Adrenal gland (tissue), 12 donors: Measurements from ENCODE around the gene DUSP21. TPM values are rescaled to one million over a fixed set of nuclear protein-coding genes. Genes with fewer than 3 reads are reported as not detected.
A peak's percentile ranks its signal among the peaks of the same experiment; 100 is the strongest.
"Not testable (repeated sequence)": the region's sequence is repeated elsewhere in the genome, so short reads cannot be mapped to it uniquely, and the experiment has no call there.

Experiments used
- DNase-seq, 7 donors: peaks; one replicate each; pipeline ENCODE4 v3.0.0-alpha.2; 2019 to 2020
- H3K27ac ChIP-seq, 5 donors: fragments of 200-600 bp; sonication (generic) in 4 of 5; 1 replicate in 3 of 5; 2 replicates in 2 of 5; pipeline versions ENCODE4 v1.5.1 to v1.8.0; 2016 to 2020; ENCODE audit warnings: mild to moderate bottlenecking in 1 of 5
- H3K27me3 ChIP-seq: fragments of 200-600 bp; 2 replicates; pipeline ENCODE4 v1.8.0; 2021
- H3K36me3 ChIP-seq, 2 donors: fragments of 200-600 bp; replicated peaks in 1 of 2; 1 replicate in 1 of 2; 2 replicates in 1 of 2; pipeline versions ENCODE4 v1.5.1 to v1.8.0; 2018 to 2022
- H3K4me1 ChIP-seq, 2 donors: fragments of 200-600 bp; replicated peaks in 1 of 2; 1 replicate in 1 of 2; 2 replicates in 1 of 2; pipeline versions ENCODE4 v1.5.1 to v1.8.0; 2018 to 2021
- H3K4me3 ChIP-seq, 4 donors: fragments of 200-600 bp; sonication (generic) in 3 of 4; one replicate each; pipeline ENCODE4 v1.5.1; 2016 to 2018
- H3K9me3 ChIP-seq, 3 donors: fragments of 200-600 bp; sonication (generic) in 1 of 3; replicated peaks in 1 of 3; 1 replicate in 2 of 3; 2 replicates in 1 of 3; pipeline versions ENCODE4 v1.5.1 to v1.8.0; 2016 to 2021
- POLR2A ChIP-seq, 2 donors: fragments of 450-650 bp; IDR thresholded peaks; one replicate each; pipeline ENCODE4 v1.6.1; 2017; ENCODE audit warnings: antibody characterized with exemption in 2 of 2, mild to moderate bottlenecking in 2 of 2, moderate library complexity in 1 of 2
- WGBS, 4 donors: extraction: QIAGEN DNeasy Blood & Tissue Kit in 2 of 4; methylation state at CpG; one replicate each; pipeline versions ENCODE4 v1.1.5 to v1.1.7; 2013 to 2017; 5-methylcytosine and 5-hydroxymethylcytosine counted together
- intact Hi-C, 2 donors: fragments of 100-400 bp; cut with DNase I; formaldehyde crosslinking; loops; one replicate each; pipeline versions ENCODE4 v1.14.1 to v1.15.0; 2022 to 2023
- polyA plus RNA-seq, 3 donors: library from polyadenylated mRNA; stranded (reverse); fragments of 200-250 nt in 2 of 3; fragments of 350-450 nt in 1 of 3; fragmentation: Illumina TruSeq in 1 of 3; extraction: RNeasy Lipid Tissue Mini Kit (QIAGEN cat#74804) in 1 of 3; gene quantifications; one replicate each; pipeline ENCODE4 v1.2.3, GENCODE V29; 2013 to 2014
- total RNA-seq, 9 donors: library from RNA; depleted of rRNA in 4 of 9; stranded (reverse); fragments of >200 nt in 4 of 9; fragments of 120-200 nt in 1 of 9; fragmentation: NEBNext Ultra II Directional in 1 of 9; extraction: Animal tissue kit (Norgen Biotek cat#: 25700) in 1 of 9; gene quantifications; one replicate each; pipeline versions ENCODE4 v1.1.0 to v1.2.4, GENCODE V29; 2013 to 2023
- TF ChIP-seq, protein P1 (sequence below), 6 experiments: fragments of 450-650 bp in 4 of 6; fragments of 200-600 bp in 2 of 6; sonication (generic) in 1 of 6; IDR thresholded peaks; 1 replicate in 5 of 6; 2 replicates in 1 of 6; pipeline versions ENCODE4 v1.5.1 to v1.8.0; 2016 to 2021; ENCODE audit warnings: antibody characterized with exemption in 6 of 6, mild to moderate bottlenecking in 2 of 6, moderate library complexity in 1 of 6
- donor health status: healthy with polysubstance abuse.
- donor health status: Bipolar disorder and iron deficiency.
- donor health status: DM: yes; HTN: yes; CAD: no.
- donor health status: DM: no; HTN: no; CAD: no.
- donor health status: DM: no; HTN: no; CAD: no.
- donor health status: DM: yes; HTN: yes; CAD: no.

DUSP21 gene
- total and polyA plus RNA-seq, 12 donors, result not detected

DNA sequence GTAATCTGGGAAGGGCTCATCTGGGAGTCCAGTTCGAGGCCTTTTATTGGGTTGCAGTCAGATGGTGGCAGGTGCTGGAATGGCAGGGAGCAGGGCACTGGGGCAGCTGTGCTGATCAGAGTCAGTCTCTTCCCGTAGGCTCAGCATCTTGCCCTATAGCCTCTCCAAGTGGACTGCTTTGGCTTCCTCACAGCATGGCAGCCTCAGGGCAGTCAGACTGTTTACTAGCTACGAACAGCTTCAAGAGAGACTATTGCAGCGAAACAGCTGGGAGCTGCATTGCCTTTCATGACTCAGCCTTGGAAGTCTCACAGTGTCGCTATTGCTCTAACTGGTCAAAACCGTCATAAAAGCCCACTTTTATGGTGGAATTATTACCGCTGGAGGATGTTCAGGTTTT, 26.8 kb upstream of the DUSP21 start:
- Histone ChIP-seq H3K9me3 (no peaks in the 10 kb centered on the region), H3K27ac (no peak overlapping the region), H3K4me3 (no peak overlapping the region), H3K4me1 (no peaks in the 10 kb centered on the region), H3K27me3 (no peaks in the 10 kb centered on the region), H3K36me3 (no peaks in the 10 kb centered on the region)
- 70 to 91% (median 87%) methylated on average over 6 to 7 of the region's 7 CpGs for WGBS, 4 donors
- TF ChIP-seq, protein P1, sequence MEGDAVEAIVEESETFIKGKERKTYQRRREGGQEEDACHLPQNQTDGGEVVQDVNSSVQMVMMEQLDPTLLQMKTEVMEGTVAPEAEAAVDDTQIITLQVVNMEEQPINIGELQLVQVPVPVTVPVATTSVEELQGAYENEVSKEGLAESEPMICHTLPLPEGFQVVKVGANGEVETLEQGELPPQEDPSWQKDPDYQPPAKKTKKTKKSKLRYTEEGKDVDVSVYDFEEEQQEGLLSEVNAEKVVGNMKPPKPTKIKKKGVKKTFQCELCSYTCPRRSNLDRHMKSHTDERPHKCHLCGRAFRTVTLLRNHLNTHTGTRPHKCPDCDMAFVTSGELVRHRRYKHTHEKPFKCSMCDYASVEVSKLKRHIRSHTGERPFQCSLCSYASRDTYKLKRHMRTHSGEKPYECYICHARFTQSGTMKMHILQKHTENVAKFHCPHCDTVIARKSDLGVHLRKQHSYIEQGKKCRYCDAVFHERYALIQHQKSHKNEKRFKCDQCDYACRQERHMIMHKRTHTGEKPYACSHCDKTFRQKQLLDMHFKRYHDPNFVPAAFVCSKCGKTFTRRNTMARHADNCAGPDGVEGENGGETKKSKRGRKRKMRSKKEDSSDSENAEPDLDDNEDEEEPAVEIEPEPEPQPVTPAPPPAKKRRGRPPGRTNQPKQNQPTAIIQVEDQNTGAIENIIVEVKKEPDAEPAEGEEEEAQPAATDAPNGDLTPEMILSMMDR (IDR thresholded peaks at IDR 0.05), result no peak
- no peak for TF ChIP-seq POLR2A (IDR thresholded peaks at IDR 0.05)
- intact Hi-C loops, result no loop called here
- DNase-seq, result no peak

DNA sequence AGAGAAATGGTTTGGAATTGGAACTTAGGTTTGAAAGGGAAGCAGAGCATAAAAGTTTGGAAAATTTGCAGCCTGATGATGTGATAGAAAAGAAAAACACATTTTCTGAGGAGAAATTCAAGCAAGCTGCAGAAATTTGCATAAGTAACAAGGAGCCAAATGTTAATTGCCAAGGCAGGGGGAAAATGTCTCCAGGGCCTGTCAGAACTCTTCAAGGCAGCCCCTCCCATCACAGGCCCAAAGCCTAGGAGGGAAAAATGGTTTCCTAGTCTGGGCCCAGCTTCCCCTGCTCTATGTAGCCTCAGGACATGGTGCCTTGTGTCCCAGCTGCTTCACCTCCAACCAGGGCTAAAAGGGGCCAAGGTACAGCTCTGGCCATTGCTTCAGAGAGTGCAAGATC, 21.2 kb upstream of the DUSP21 start:
- H3K27me3 ChIP-seq, result no peaks in the 10 kb centered on the region
- no peak overlapping the region for H3K4me3 ChIP-seq
- H3K36me3 ChIP-seq, result no peaks in the 10 kb centered on the region
- no peaks in the 10 kb centered on the region for H3K4me1 ChIP-seq
- no peak for TF ChIP-seq POLR2A (IDR thresholded peaks at IDR 0.05)
- TF ChIP-seq, protein P1 (IDR thresholded peaks at IDR 0.05), result no peak
- H3K27ac ChIP-seq, result no peak overlapping the region
- no peak for DNase-seq
- intact Hi-C loops, result no loop called here
- H3K9me3 ChIP-seq, result no peaks in the 10 kb centered on the region

DNA sequence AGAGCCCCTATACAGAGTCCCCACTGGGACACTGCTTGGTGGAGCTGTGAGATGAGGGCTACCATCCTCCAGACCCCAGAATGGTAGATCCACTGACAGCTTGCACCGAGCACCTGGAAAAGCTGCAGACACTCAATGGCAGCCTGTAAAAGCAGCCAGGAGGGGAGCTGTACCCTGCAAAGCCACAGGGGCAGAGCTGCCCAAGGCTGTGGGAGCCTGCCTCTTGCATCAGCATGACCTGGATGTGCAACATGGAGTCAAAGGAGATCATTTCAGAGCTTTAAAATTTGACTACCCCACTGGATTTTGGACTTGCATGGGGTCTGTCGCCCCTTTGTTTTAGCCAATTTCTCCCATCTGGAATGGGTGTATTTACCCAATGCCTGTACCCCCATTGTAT, 20.6 kb upstream of the DUSP21 start:
- H3K4me3 ChIP-seq, H3K9me3 ChIP-seq, H3K4me1 ChIP-seq, intact Hi-C loops, H3K27ac ChIP-seq, H3K36me3 ChIP-seq, H3K27me3 ChIP-seq, DNase-seq: not testable (repeated sequence)
- WGBS, 4 donors, result 80 to 100% (median 100%) methylated on average over 1 to 2 of the region's 2 CpGs

DNA sequence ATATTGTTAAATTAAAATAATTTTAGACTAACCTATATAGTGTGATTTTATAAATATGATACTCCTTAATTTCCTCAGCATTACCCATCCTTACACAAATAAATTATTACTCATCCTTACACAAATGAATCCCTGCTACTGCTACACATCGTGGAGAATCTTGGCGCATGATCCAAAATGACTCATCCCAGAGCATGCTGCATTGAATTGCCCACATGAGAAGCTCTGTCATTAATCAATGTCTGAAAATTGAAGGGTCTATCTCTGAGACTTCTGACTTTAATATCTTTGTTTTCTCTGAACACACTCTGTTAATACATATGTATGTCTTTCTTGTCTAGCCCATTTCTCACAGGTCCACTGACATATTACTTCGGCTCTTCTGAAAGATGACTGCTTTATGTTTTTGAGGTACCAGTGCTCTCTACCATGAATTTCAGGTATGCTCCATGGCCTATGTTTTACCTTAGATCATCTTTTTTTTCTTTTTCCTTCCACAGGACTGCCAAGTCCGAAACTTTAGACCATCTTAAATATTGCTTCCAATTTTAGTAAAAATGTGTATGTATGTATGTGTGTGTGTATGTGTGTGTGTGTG, 15.7 kb upstream of the DUSP21 start:
- no peak for TF ChIP-seq POLR2A (IDR thresholded peaks at IDR 0.05)
- no peaks in the 10 kb centered on the region for H3K9me3 ChIP-seq
- H3K27me3 ChIP-seq, result no peaks in the 10 kb centered on the region
- H3K27ac ChIP-seq, result no peak overlapping the region
- H3K4me3 ChIP-seq, result no peak overlapping the region
- H3K4me1 ChIP-seq, result no peaks in the 10 kb centered on the region
- intact Hi-C loops, result no loop called here
- 54 to 65% (median 60%) methylated on average over 4 of the region's 4 CpGs for WGBS, 4 donors
- H3K36me3 ChIP-seq, result no peaks in the 10 kb centered on the region
- DNase-seq, result peak; percentile 18 to 70 (median 36)

- no peaks in the 10 kb centered on the region for H3K4me1 ChIP-seq
- no peaks in the 10 kb centered on the region for H3K9me3 ChIP-seq
- no peak overlapping the region for H3K27ac ChIP-seq
- DNase-seq, result no peak
- WGBS, 4 donors, result 16 to 44% (median 35%) methylated on average over 2 of the region's 2 CpGs
- TF ChIP-seq, protein P1 (IDR thresholded peaks at IDR 0.05), result no peak
- TF ChIP-seq POLR2A (IDR thresholded peaks at IDR 0.05), result no peak
- H3K27me3 ChIP-seq, result no peaks in the 10 kb centered on the region
- no peak overlapping the region for H3K4me3 ChIP-seq
- intact Hi-C loops, result no loop called here
- no peaks in the 10 kb centered on the region for H3K36me3 ChIP-seq
Measured at GRCh38 chrX:44829832-44830231, 14.0 kb upstream of the DUSP21 start.
